SK-N-SH (cell line): ENCODE data around the gene MYOM1. TPM values are rescaled to one million over a fixed set of nuclear protein-coding genes. Genes with fewer than 3 reads are reported as not detected.

Experiments
- CTCF ChIA-PET: fragments of 300-600, 350-600 bp; formaldehyde crosslinking; extraction: SDS; loops from one replicate; lab custom pipeline; 2021; lab: Yijun Ruan, JAX
- POLR2A ChIA-PET: fragments of 350-600 bp; sonication (Branson Sonifier 250); formaldehyde crosslinking; extraction: SDS; loops from one replicate; lab custom pipeline; 2020; ENCODE audit warnings: antibody characterized with exemption, inconsistent platforms; lab: Yijun Ruan, JAX
- DNase-seq: peaks from one replicate; pipeline ENCODE4 v3.0.0; 2012
- H2AFZ ChIP-seq: fragments of 200-600 bp; sonication (generic); 2 replicates; pipeline ENCODE4 v1.8.1; 2016; ENCODE audit warnings: antibody characterized with exemption, mild to moderate bottlenecking, low read depth
- H3F3A ChIP-seq: fragments of 200-600 bp; sonication (generic); replicated peaks from 2 replicates; pipeline ENCODE3; 2016; ENCODE audit warnings: antibody characterized with exemption, mild to moderate bottlenecking; ENCODE audit not compliant: insufficient read depth
- H3K27ac ChIP-seq, 2 experiments: fragments of 200-500 bp in 1 of 2; fragments of 200-600 bp in 1 of 2; sonication (Bioruptor generic) in 1 of 2; sonication (generic), shearing (Covaris generic) in 1 of 2; 2 replicates each; pipeline versions ENCODE4 v1.5.1 to v1.6.1; 2014 to 2016; ENCODE audit warnings: low read depth in 2 of 2, inconsistent platforms in 1 of 2, low read length in 1 of 2, mild to moderate bottlenecking in 1 of 2, mixed read lengths in 1 of 2
- H3K27me3 ChIP-seq: fragments of 200-600 bp; sonication (generic), shearing (Covaris generic); 2 replicates; pipeline ENCODE4 v1.6.1; 2016; ENCODE audit warnings: mixed run types; ENCODE audit not compliant: insufficient read depth
- H3K36me3 ChIP-seq, 2 experiments: fragments of 200-500 bp in 1 of 2; fragments of 200-600 bp in 1 of 2; sonication (Bioruptor generic) in 1 of 2; sonication (generic) in 1 of 2; replicated peaks in 1 of 2; 2 replicates each; pipeline versions ENCODE3 to v1.5.1; 2014 to 2016; ENCODE audit warnings: low read length in 1 of 2, mild to moderate bottlenecking in 1 of 2; ENCODE audit not compliant: insufficient read depth in 2 of 2, control insufficient read depth in 1 of 2
- H3K4me1 ChIP-seq, 2 experiments: fragments of 200-500 bp in 1 of 2; fragments of 200-600 bp in 1 of 2; sonication (Bioruptor generic) in 1 of 2; sonication (generic), shearing (Covaris generic) in 1 of 2; 2 replicates each; pipeline versions ENCODE4 v1.5.1 to v1.6.1; 2014 to 2016; ENCODE audit warnings: low read depth in 1 of 2, low read length in 1 of 2, mixed run types in 1 of 2; ENCODE audit not compliant: insufficient read depth in 2 of 2, control insufficient read depth in 1 of 2
- H3K4me2 ChIP-seq: fragments of 200-600 bp; sonication (generic), shearing (Covaris generic); 2 replicates; pipeline ENCODE4 v1.6.1; 2017; ENCODE audit warnings: mixed run types
- H3K4me3 ChIP-seq, 2 experiments: fragments of 200-500 bp in 1 of 2; fragments of 200-600 bp in 1 of 2; sonication (Bioruptor generic) in 1 of 2; sonication (generic), shearing (Covaris generic) in 1 of 2; 2 replicates each; pipeline versions ENCODE4 v1.5.1 to v1.8.1; 2014 to 2016; ENCODE audit warnings: low read depth in 2 of 2, inconsistent platforms in 1 of 2, low read length in 1 of 2, mild to moderate bottlenecking in 1 of 2, mixed read lengths in 1 of 2, moderate library complexity in 1 of 2
- H3K79me2 ChIP-seq: fragments of 200-600 bp; sonication (generic); 2 replicates; pipeline ENCODE4 v1.8.1; 2017; ENCODE audit warnings: mild to moderate bottlenecking; ENCODE audit not compliant: insufficient read depth
- H3K9ac ChIP-seq: fragments of 200-600 bp; sonication (generic); 2 replicates; pipeline ENCODE4 v1.6.1; 2017; ENCODE audit warnings: mixed run types
- H3K9me2 ChIP-seq: fragments of 200-600 bp; sonication (generic); 2 replicates; pipeline ENCODE4 v1.6.1; 2017; ENCODE audit warnings: mixed run types
- H3K9me3 ChIP-seq: fragments of 200-600 bp; sonication (generic); 2 replicates; pipeline ENCODE4 v1.6.1; 2017; ENCODE audit warnings: mixed run types, mild to moderate bottlenecking, moderate library complexity
- H4K20me1 ChIP-seq: fragments of 200-600 bp; sonication (generic); 2 replicates; pipeline ENCODE4 v1.6.1; 2017; ENCODE audit warnings: mild to moderate bottlenecking, mixed run types; ENCODE audit not compliant: insufficient read depth
- CHD2 ChIP-seq: fragments of 150-350 bp; IDR thresholded peaks from 2 replicates; pipeline ENCODE4 v1.6.1; 2018; ENCODE audit warnings: low read length; ENCODE audit not compliant: partially characterized antibody
- CTCF ChIP-seq: fragments of 200-600 bp; sonication (generic); IDR thresholded peaks from 2 replicates; pipeline ENCODE4 v1.6.1; 2017; ENCODE audit warnings: antibody characterized with exemption, mild to moderate bottlenecking, moderate library complexity
- EZH2phosphoT487 ChIP-seq: fragments of 200-600 bp; sonication (generic); IDR thresholded peaks from 2 replicates; pipeline ENCODE4 v1.6.1; 2017; ENCODE audit warnings: low read depth, mixed run types, mild to moderate bottlenecking, antibody characterized with exemption, moderate library complexity, borderline replicate concordance
- FOXJ3 ChIP-seq: sonication (generic); formaldehyde crosslinking; IDR thresholded peaks from 2 replicates; pipeline ENCODE4 v1.5.1; 2020; ENCODE audit warnings: mild to moderate bottlenecking, missing genetic modification reagents
- JUND ChIP-seq: IDR thresholded peaks from 2 replicates; pipeline ENCODE4 v1.4.0; 2012
- RAD21 ChIP-seq: IDR thresholded peaks from 2 replicates; pipeline ENCODE4 v1.6.1; 2012; ENCODE audit warnings: mild to moderate bottlenecking, low read length
- RCOR1 ChIP-seq: fragments of 150-350 bp; IDR thresholded peaks from 2 replicates; pipeline ENCODE4 v1.6.1; 2017; ENCODE audit warnings: antibody characterized with exemption, low read length
- RXRA ChIP-seq: IDR thresholded peaks from 2 replicates; pipeline ENCODE4 v1.4.0; 2012; ENCODE audit warnings: low read depth, mild to moderate bottlenecking, borderline replicate concordance
- SMC3 ChIP-seq: IDR thresholded peaks from 2 replicates; pipeline ENCODE4 v1.6.1; 2012; ENCODE audit warnings: low read depth, low read length, improper control_type of control experiment
- TCF12 ChIP-seq: IDR thresholded peaks from 2 replicates; pipeline ENCODE4 v1.4.0; 2012
- ZBTB33 ChIP-seq: IDR thresholded peaks from 2 replicates; pipeline ENCODE4 v1.4.0; 2012; ENCODE audit warnings: low read depth, borderline replicate concordance
- WGBS: methylation state at CpG from one replicate; pipeline ENCODE4 v1.1.6; 2017; ENCODE audit warnings: low lambda C conversion rate; 5-methylcytosine and 5-hydroxymethylcytosine counted together
- polyA plus RNA-seq, 3 experiments: library from polyadenylated mRNA; depleted of rRNA; stranded (reverse); fragments of >200 nt; gene quantifications; 2 replicates each; pipeline ENCODE4 v1.2.3, GENCODE V29; 2012
- TF ChIP-seq, protein P1 (sequence below): IDR thresholded peaks from 2 replicates; pipeline ENCODE4 v1.4.0; 2012; ENCODE audit warnings: low read depth
- TF ChIP-seq, protein P2 (sequence below): IDR thresholded peaks from 2 replicates; pipeline ENCODE4; 2012
- TF ChIP-seq, protein P3 (sequence below): fragments of 150-350 bp; IDR thresholded peaks from 2 replicates; pipeline ENCODE4 v1.6.1; 2017; ENCODE audit warnings: antibody characterized with exemption, low read length, low read depth, borderline replicate concordance

MYOM1 gene
- polyA plus RNA-seq, 1 of the 3 experiments (the other 2 are of a cell fraction) = 0.07 TPM

DNA sequence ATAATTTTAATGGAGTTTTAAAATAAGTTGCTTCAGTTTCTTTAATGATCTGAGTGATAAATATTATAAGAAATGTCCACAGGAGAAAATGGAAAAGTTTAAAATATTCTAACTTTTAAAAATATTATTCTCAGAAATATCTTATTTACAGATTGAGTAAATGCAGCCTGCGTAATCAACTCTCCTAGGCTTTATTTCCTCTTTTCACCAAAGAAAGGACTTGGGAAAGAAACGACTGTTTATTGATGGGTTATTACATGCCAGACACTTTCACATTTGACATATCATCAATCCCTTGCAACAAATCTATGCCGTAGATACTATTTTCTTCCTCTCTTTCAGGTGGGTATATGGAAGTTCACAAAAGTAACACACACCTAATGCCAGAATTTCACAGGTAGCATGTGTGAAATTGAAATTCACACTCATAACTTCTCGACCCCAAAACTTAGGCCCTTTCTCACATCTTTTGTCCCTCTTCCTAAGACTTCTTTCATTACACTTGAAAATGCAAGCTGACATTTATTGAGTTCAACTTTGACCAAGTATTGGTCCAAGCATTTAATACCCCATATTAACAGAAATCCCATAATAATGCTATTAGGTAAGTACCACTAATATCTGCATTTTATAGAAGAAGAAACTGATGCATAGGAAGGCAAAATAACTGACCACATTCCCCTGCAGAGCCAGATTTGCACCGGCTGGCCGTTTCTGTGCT is 49.2 kb downstream of the MYOM1 start:
- TF ChIP-seq, protein P1, sequence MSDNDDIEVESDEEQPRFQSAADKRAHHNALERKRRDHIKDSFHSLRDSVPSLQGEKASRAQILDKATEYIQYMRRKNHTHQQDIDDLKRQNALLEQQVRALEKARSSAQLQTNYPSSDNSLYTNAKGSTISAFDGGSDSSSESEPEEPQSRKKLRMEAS = no peak
- no peak for TF ChIP-seq FOXJ3 (CRISPR knock-in tag)
- TF ChIP-seq, protein P2, sequence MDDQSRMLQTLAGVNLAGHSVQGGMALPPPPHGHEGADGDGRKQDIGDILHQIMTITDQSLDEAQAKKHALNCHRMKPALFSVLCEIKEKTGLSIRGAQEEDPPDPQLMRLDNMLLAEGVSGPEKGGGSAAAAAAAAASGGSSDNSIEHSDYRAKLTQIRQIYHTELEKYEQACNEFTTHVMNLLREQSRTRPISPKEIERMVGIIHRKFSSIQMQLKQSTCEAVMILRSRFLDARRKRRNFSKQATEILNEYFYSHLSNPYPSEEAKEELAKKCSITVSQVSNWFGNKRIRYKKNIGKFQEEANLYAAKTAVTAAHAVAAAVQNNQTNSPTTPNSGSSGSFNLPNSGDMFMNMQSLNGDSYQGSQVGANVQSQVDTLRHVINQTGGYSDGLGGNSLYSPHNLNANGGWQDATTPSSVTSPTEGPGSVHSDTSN = no peak
- TF ChIP-seq, all 33 proteins: peak for 0
- DNase-seq = no peak
- no peaks in the 10 kb centered on the region for H3K79me2 ChIP-seq
- H3K4me2 ChIP-seq = no peak overlapping the region
- no peaks in the 10 kb centered on the region for H3K9me3 ChIP-seq
- ChIA-PET CTCF (no interaction called here), POLR2A (no interaction called here)
- no peaks in the 10 kb centered on the region for H3K9me2 ChIP-seq
- no peaks in the 10 kb centered on the region for H4K20me1 ChIP-seq
- H3K4me3 ChIP-seq = no peak overlapping the region
- H3K9ac ChIP-seq = no peak overlapping the region
- 77% methylated on average over 6 of the region's 6 CpGs for WGBS
- peaks cover 0 to 2% of the 10 kb centered on the region in 2 experiments; a peak in 1 of 4 replicates for H3K4me1 ChIP-seq
- H3K27me3 ChIP-seq = no peaks in the 10 kb centered on the region
- no peak overlapping the region for H2AFZ ChIP-seq
- H3K27ac ChIP-seq = no peak overlapping the region
- H3F3A ChIP-seq = no peaks in the 10 kb centered on the region
- H3K36me3 ChIP-seq = no peaks in the 10 kb centered on the region

GRCh38 chr18:3164381-3164780 is 55.4 kb downstream of the MYOM1 start:
- no peaks in the 10 kb centered on the region for H3F3A ChIP-seq
- H3K27ac ChIP-seq = no peak overlapping the region
- no peaks in the 10 kb centered on the region for H3K4me1 ChIP-seq
- H3K36me3 ChIP-seq = no peaks in the 10 kb centered on the region
- DNase-seq = no peak
- H3K4me2 ChIP-seq = no peak overlapping the region
- H3K9me3 ChIP-seq = no peaks in the 10 kb centered on the region
- no peak overlapping the region for H3K4me3 ChIP-seq
- TF ChIP-seq JUND (no peak), CHD2 (no peak), TCF12 (no peak), CTCF (no peak), EZH2phosphoT487 (no peak), RCOR1 (no peak), RAD21 (no peak), RXRA (no peak), ZBTB33 (no peak), SMC3 (no peak)
- TF ChIP-seq, protein P3, sequence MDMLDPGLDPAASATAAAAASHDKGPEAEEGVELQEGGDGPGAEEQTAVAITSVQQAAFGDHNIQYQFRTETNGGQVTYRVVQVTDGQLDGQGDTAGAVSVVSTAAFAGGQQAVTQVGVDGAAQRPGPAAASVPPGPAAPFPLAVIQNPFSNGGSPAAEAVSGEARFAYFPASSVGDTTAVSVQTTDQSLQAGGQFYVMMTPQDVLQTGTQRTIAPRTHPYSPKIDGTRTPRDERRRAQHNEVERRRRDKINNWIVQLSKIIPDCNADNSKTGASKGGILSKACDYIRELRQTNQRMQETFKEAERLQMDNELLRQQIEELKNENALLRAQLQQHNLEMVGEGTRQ = no peak
- TF ChIP-seq, all 33 proteins: peak for 0
- H4K20me1 ChIP-seq = no peaks in the 10 kb centered on the region
- 92% methylated on average over 4 of the region's 4 CpGs for WGBS
- H3K27me3 ChIP-seq = no peaks in the 10 kb centered on the region
- ChIA-PET POLR2A (no interaction called here), CTCF (no interaction called here)
- H3K79me2 ChIP-seq = no peaks in the 10 kb centered on the region
- no peaks in the 10 kb centered on the region for H3K9me2 ChIP-seq
- no peak overlapping the region for H2AFZ ChIP-seq
- H3K9ac ChIP-seq = no peak overlapping the region
